K562 (cell line): Measurements from ENCODE around the gene PNPLA2. TPM values are rescaled to one million over a fixed set of nuclear protein-coding genes. Genes with fewer than 3 reads are reported as not detected.

Experiments used
- BRF2 ChIP-seq: IDR thresholded peaks from 3 replicates; pipeline ENCODE4 v1.6.1; 2011; ENCODE audit warnings: borderline replicate concordance, mild to moderate bottlenecking; ENCODE audit not compliant: insufficient read length, insufficient read depth
- CREB3 ChIP-seq: fragments of 450-650 bp; conservative IDR thresholded peaks from 2 replicates; pipeline ENCODE4 v1.6.1; 2016; ENCODE audit warnings: missing genetic modification characterization, low read depth, mild to moderate bottlenecking, missing compliant biosample characterization, moderate library complexity
- GATAD2A ChIP-seq: fragments of 450-650 bp; IDR thresholded peaks from 2 replicates; pipeline ENCODE4 v1.6.1; 2017
- KLF6 ChIP-seq: fragments of 250-450 bp; sonication (Bioruptor Pico); IDR thresholded peaks from 2 replicates; pipeline ENCODE4 v1.4.0; 2020; ENCODE audit warnings: mild to moderate bottlenecking, moderate library complexity, borderline replicate concordance
- MLLT1 ChIP-seq, 2 experiments: fragments of 450-650 bp; IDR thresholded peaks; 2 replicates each; pipeline ENCODE4 v1.6.1; 2016
- MTA3 ChIP-seq: fragments of 450-650 bp; formaldehyde crosslinking; IDR thresholded peaks from 2 replicates; pipeline ENCODE4 v1.6.1; 2017; ENCODE audit warnings: mild to moderate bottlenecking, borderline replicate concordance
- NCOA4 ChIP-seq: fragments of 450-650 bp; IDR thresholded peaks from 2 replicates; pipeline ENCODE4 v1.6.1; 2018; ENCODE audit warnings: mild to moderate bottlenecking; ENCODE audit not compliant: partially characterized antibody
- POLR2G ChIP-seq: fragments of 200-400 bp; formaldehyde crosslinking; IDR thresholded peaks from 2 replicates; pipeline ENCODE4 v1.6.1; 2017; ENCODE audit warnings: low read depth, mild to moderate bottlenecking, antibody characterized with exemption, low read length, moderate library complexity
- PTTG1 ChIP-seq: fragments of 450-650 bp; IDR thresholded peaks from 2 replicates; pipeline ENCODE4 v1.6.1; 2016; ENCODE audit warnings: low read depth, mild to moderate bottlenecking, missing genetic modification characterization, missing compliant biosample characterization
- SNRNP70 ChIP-seq: fragments of 200-400 bp; formaldehyde crosslinking; optimal IDR thresholded peaks from 2 replicates; pipeline ENCODE3; 2017; ENCODE audit warnings: low read depth, low read length
- SOX6 ChIP-seq: fragments of 450-650 bp; IDR thresholded peaks from 2 replicates; pipeline ENCODE4 v1.6.1; 2014; ENCODE audit warnings: mild to moderate bottlenecking
- TRIM25 ChIP-seq: fragments of 450-650 bp; IDR thresholded peaks from 2 replicates; pipeline ENCODE4 v1.7.0; 2016; ENCODE audit warnings: borderline replicate concordance
- XRCC3 ChIP-seq: fragments of 450-650 bp; IDR thresholded peaks from 2 replicates; pipeline ENCODE4 v1.6.1; 2017; ENCODE audit warnings: mild to moderate bottlenecking, moderate library complexity
- ZBTB7A ChIP-seq: IDR thresholded peaks from 2 replicates; pipeline ENCODE4 v1.6.1; 2011; ENCODE audit warnings: low read depth, mild to moderate bottlenecking, low read length, moderate library complexity, borderline replicate concordance; ENCODE audit not compliant: control insufficient read depth
- ZNF324 ChIP-seq: fragments of 250-450 bp; sonication (Bioruptor Pico); IDR thresholded peaks from 2 replicates; pipeline ENCODE4 v1.4.0; 2020; ENCODE audit warnings: mild to moderate bottlenecking
- polyA plus RNA-seq, 8 experiments: library from polyadenylated mRNA; depleted of rRNA in 4 of 8; stranded (reverse) in 5 of 8; unstranded in 3 of 8; fragments of >200 nt; fragmentation: Nextera tagmentation in 2 of 8; fragmentation: Illumina TruSeq in 1 of 8; extraction: Ambion mirVana in 2 of 8; extraction: Trizol in 1 of 8; gene quantifications; 2 replicates each; pipeline versions ENCODE4 v1.2.1 to v1.2.3, GENCODE V29; 2011 to 2014; ENCODE audit warnings: inconsistent platforms in 1 of 8, missing spikeins in 1 of 8
- total RNA-seq, 7 experiments: library from RNA; depleted of rRNA in 6 of 7; stranded (reverse); fragments of >200 nt in 6 of 7; fragmentation: Illumina TruSeq in 2 of 7; extraction: Trizol in 2 of 7; gene quantifications; 2 replicates each; pipeline versions ENCODE4 v1.2.1 to v1.2.3, GENCODE V29; 2011 to 2021; ENCODE audit warnings: low replicate concordance in 1 of 7
- TF ChIP-seq, protein P1 (sequence below): fragments of 250-450 bp; sonication (Bioruptor Pico); IDR thresholded peaks from 2 replicates; pipeline ENCODE4 v1.5.0; 2021; ENCODE audit warnings: mild to moderate bottlenecking, borderline replicate concordance
- TF ChIP-seq, protein P2 (sequence below): fragments of 450-650 bp; IDR thresholded peaks from 2 replicates; pipeline ENCODE4 v1.6.1; 2017; ENCODE audit warnings: mild to moderate bottlenecking, moderate library complexity

PNPLA2 gene
- total and polyA plus RNA-seq, 9 of the 15 experiments (the other 6 are each of a cell fraction or from before 2014, with no cell fraction given): 0.39 to 87.1 (median 8.4) TPM

GRCh38 chr11:842370-843002, 23.8 kb downstream of the PNPLA2 start, which contains the start of the genes POLR2L and TSPAN4 (continued):
- no peak for TF ChIP-seq ZNF324 (CRISPR knock-in tag)
- no peak for TF ChIP-seq XRCC3
- no peak for TF ChIP-seq SNRNP70
- TF ChIP-seq SOX6: peak; percentile 50; the same call in 1 of the 2 replicates
- TF ChIP-seq ZBTB7A: peak; percentile 94
- no peak for TF ChIP-seq BRF2
- no peak for TF ChIP-seq CREB3 (tag)
- TF ChIP-seq, protein P1, sequence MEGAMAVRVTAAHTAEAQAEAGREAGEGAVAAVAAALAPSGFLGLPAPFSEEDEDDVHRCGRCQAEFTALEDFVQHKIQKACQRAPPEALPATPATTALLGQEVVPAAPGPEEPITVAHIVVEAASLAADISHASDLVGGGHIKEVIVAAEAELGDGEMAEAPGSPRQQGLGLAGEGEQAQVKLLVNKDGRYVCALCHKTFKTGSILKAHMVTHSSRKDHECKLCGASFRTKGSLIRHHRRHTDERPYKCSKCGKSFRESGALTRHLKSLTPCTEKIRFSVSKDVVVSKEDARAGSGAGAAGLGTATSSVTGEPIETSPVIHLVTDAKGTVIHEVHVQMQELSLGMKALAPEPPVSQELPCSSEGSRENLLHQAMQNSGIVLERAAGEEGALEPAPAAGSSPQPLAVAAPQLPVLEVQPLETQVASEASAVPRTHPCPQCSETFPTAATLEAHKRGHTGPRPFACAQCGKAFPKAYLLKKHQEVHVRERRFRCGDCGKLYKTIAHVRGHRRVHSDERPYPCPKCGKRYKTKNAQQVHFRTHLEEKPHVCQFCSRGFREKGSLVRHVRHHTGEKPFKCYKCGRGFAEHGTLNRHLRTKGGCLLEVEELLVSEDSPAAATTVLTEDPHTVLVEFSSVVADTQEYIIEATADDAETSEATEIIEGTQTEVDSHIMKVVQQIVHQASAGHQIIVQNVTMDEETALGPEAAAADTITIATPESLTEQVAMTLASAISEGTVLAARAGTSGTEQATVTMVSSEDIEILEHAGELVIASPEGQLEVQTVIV: no peak
- no peak for TF ChIP-seq GATAD2A
- TF ChIP-seq POLR2G: peak; percentile 99
- TF ChIP-seq TRIM25: no peak
- TF ChIP-seq KLF6 (CRISPR knock-in tag): no peak
- TF ChIP-seq MTA3: peak; percentile 100
- TF ChIP-seq, protein P2, sequence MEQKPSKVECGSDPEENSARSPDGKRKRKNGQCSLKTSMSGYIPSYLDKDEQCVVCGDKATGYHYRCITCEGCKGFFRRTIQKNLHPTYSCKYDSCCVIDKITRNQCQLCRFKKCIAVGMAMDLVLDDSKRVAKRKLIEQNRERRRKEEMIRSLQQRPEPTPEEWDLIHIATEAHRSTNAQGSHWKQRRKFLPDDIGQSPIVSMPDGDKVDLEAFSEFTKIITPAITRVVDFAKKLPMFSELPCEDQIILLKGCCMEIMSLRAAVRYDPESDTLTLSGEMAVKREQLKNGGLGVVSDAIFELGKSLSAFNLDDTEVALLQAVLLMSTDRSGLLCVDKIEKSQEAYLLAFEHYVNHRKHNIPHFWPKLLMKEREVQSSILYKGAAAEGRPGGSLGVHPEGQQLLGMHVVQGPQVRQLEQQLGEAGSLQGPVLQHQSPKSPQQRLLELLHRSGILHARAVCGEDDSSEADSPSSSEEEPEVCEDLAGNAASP: no peak
- no peak for TF ChIP-seq PTTG1
- no peak for TF ChIP-seq MLLT1 (IDR thresholded peaks at IDR 0.05)
- TF ChIP-seq NCOA4: no peak
